Hepatic stellate cell (primary cell): ENCODE results near the gene SLC43A2.
"Not testable (repeated sequence)": the region's sequence is repeated elsewhere in the genome, so short reads cannot be mapped to it uniquely, and the experiment has no call there.

Experiments used
- DNase-seq: peaks from one replicate; pipeline ENCODE4 v3.0.0; 2011; ENCODE audit warnings: low spot score

Gene SLC43A2

GRCh38 chr17:1590029-1590746 lies 38.4 kb downstream of the SLC43A2 start:
- peak; percentile 96 for DNase-seq

DNA sequence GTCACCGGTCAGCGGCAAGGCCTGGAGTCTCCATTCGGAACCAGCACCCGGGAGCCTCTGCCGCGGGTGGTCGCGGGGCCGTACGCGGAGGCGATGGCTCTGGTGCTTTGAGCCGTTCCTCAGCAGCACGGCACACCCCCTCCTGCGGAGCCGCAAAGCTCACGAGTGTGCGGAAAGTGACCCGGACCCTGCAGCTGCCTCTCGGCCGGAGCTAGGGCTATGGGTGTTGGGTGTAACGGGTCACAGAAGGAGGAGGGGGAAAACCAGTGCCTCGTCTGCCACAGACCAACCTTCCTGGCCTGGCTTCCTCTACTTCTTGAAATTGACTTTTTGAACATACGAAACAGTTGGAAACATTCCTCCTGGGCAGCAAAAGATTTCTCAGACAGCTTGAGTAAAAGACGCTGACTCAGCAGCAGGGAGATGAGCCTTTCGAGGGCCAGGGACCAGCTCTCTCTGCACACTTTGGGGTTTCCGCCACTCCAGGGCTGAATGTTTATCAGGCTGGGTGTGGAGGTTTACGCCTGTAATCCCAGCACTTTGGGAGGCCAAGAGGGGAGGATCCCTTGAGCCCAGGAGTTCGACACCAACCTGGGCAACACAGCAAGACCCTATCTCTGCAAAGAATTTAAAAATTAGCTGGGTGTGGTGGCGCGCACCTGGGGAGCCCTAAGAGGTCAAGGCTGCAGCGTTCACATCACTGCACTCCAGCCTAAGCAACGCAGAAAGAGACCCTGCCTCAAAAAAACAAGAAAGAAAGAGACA lies 39.6 kb downstream of the SLC43A2 start:
- no peak for DNase-seq

GRCh38 chr17:1584167-1584566 lies 44.5 kb downstream of the SLC43A2 start:
- no peak for DNase-seq

- no peak for DNase-seq
Observed at GRCh38 chr17:1583556-1583955, 45.1 kb downstream of the SLC43A2 start.

DNA sequence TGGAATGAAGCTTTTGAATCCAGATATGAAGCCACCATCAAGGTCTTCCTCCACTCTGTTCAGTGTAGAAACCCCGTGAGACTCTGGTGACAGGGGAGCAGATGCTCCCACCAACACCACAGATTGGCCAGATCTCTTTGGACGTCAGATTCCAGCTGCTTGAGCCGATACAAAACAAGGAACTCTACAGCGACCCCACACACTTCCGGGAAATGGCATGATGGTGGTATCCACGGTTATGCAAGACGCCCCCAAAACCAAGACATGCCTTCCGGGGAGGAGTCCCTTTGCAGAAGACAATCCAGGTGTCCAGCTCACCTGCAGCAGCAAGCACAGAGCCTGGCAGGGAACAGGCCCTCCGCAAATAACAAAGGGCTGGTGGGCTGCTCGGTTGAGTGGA lies 46.3 kb downstream of the SLC43A2 start:
- no peak for DNase-seq

DNA sequence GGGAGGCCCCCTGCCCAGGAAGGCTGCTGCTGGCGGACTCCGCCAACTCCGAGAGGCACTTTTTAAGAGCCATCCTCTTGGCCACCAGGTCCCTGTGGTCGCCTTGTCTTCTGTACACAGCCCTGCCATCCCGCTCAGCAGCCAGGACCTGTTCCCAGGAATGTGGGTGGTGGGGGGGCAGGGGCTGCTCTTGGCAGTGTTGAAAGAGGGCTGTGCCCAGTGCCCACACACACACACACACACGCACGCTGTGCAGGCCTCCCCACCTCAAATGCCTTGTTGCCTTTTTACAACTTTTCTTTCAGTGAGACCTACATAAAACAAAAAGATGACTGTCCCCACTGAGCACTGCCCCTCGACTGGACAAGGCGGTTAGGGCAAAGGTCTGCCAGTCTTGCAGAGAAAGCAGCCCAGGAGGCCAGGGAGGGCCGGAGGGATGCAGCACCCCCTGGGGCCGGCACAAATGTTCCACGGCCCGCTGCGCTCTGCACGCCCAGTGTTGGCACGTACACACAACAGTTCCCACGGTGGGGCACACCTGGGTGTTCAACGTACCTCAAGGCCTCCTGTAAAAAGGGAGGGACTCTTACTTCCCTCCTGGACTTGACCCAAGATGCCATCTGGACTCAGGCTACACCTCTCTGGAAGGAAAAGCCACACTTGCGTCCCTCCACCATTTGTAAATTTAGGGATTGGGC lies 47.5 kb downstream of the SLC43A2 start:
- no peak for DNase-seq

GRCh38 chr17:1578029-1578428 lies 50.6 kb downstream of the SLC43A2 start:
- no peak for DNase-seq

DNA sequence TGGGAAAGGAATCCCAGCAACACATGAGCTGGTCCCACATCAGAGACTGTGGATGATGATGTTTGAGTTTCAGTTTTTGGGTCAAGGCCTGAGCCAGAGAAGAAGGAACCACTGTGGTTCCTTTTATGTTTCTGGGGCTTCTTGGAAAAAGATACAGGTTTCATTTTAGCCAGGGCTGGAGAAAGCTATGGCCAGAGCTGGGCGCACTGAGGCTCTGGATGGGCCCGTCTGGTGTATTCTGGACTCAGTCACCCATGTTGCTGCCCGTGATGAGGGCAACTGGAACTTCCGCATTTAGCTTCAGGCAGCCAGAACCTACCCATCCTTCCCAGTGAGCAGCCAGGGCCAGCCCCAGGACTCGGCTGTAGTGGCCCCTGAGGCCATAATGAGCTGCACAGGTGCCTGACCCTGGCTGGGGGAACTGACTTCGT lies 51.0 kb downstream of the SLC43A2 start:
- DNase-seq: no peak

DNA sequence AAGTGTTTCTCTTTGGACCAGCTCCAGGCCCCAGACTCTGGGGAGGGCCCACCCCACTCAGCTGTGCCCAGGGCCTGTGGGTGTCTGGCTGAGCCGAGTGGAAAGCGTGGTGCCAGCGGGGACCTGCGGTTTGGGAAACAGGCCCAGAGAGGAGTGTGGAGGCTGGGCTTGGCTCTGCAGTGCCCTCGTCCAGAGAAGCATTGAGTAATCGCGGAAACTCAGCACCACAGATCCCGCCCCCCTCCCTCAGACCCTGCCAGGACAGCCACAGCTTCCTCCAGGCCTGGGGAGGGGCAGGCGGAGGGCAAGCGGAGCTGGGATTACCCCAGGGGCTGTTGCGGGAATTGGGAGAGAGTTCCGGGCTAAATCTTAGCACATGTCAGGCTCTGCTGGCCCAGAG lies 51.5 kb downstream of the SLC43A2 start:
- DNase-seq: peak; percentile 90

- DNase-seq: no peak
Observed at GRCh38 chr17:1576500-1576899, 52.1 kb downstream of the SLC43A2 start.

DNA sequence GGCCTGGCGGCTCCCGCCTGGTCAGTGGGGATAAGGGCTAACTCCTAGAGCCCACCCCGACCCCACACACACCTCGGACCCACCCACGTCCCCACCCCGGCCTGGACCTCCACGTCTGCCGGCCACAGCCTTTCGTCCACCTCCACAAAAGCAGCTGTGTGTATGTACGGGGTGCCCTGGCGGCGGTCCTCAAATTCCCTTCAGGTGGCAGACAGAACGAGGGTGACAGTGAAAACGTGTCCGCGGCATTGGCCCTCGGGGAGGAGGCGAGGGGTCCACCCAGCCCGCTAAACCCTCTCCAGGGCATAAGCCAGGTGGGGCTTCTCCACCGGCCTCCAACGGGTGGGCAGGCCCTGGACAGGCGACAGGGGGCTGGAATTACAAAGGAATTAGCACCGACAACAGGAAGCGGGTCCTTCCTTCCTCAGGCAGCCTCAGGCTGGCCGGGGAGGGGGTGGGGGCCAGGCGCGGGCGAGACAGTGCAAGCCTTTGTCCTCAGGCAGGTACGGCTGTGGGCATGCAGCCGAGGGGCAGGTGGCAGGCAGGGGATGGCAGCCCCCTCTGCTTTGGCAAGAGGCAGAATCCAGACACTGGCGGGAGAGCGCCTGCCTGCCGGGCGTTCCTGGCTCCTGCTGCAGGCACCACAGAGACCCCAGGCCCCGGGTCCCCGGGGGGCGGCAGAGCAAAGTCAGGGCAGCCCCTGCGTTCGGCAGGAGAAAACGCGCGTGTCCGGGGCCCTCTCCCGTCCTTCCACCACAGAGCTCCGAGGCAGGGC lies 53.8 kb downstream of the SLC43A2 start:
- DNase-seq: no peak

- peak; percentile 94 for DNase-seq
Observed at GRCh38 chr17:1573932-1574696, 54.5 kb downstream of the SLC43A2 start.

DNA sequence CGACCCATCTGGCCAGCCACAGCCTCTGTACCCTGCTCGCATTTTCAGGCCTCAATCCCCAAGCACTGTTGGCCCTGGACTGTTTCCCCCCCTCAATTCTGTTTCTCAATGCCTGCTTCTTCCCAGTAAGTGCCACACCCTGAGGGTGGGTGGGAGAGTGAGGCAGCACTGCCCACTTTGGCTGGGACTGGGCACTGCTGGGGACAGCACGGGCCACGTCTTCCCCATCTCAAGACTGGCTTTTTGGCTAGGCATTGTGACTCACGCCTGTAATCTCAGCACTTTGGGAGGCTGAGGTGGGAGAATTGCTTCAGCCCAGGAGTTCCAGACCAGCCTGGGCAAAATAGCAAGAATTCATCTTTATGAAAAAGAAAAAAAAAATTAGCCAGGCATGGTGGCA lies 56.0 kb downstream of the SLC43A2 start:
- DNase-seq: not testable (repeated sequence)

DNA sequence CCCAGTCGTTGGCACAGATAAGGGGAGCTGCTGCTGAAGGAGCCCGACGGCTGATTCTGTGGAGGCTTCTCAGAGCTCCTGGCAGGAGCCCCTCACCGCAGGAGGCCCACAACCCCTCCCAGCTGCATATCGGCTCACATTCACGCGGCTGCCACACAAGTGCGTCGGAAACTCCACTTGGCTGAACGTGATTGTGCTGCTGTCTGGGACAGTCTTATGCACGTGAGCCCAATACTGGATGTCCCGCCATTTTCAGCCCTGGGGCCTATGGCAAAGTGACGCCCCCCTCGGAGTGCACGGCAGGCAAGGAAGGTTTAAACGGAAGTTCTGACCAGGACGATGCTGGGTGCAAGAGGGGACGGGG lies 57.3 kb downstream of the SLC43A2 start:
- no peak for DNase-seq

- DNase-seq: no peak
Observed at GRCh38 chr17:1568950-1569810, 59.5 kb downstream of the SLC43A2 start.

DNA sequence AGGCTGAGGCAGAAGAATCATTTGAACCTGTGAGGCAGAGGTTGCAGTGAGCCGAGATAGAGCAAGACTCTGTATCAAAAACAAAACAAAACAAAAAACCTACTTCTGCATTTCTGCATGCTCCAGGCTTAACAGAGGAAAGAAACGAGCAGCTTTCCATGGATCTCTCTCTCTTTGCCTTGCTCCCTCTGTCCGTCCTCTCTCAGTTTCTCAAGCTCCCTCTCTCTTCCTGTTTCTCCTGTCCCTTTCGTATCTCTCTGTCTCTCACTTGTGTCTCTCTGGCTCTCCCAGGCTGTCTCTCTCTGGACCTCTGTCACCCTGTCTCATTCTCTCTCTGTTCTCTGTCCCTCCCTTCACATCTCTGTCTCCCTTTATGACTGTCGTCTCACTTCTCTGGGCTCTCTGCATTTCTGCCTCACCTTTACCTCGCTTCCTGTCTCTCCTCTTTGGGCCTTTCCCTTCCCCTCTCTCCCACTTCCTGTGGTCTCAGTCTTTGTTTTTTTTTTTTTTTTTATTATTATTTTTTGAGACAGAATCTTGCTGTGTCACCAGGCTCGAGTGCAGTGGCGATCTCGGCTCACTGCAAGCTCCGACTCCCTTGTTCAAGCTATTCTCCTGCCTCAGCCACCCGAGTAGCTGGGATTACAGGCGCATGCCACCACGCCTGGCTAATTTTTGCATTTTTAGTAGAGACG lies 62.0 kb downstream of the SLC43A2 start:
- no peak for DNase-seq

- no peak for DNase-seq
Observed at GRCh38 chr17:1565877-1566276, 62.8 kb downstream of the SLC43A2 start.

GRCh38 chr17:1563786-1564613 lies 64.6 kb downstream of the SLC43A2 start:
- no peak for DNase-seq

DNA sequence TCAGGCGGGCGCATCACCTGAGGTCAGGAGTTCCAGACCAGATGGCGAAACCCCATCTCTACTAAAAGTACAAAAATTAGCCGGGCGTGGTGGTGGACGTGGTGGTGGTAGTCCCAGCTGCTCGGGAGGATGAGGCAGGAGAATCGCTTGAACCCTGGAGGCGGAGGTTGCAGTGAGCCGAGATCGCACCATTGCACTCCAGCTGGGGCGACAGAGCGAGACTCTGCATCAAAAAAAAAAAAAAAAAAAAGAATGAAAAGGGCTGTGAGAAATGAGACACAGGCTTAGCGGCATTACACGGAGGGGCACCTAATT lies 65.2 kb downstream of the SLC43A2 start:
- not testable (repeated sequence) for DNase-seq
